ENCODE data around the gene NACC2. TPM values are rescaled to one million over a fixed set of nuclear protein-coding genes. Genes with fewer than 3 reads are reported as not detected.
A peak's percentile ranks its signal among the peaks of the same experiment; 100 is the strongest.

Gene NACC2
- polyA plus RNA-seq, 1 donor (not counting 4 experiments of a cell fraction or from before 2014, with no cell fraction given) = 4.6 TPM

DNA sequence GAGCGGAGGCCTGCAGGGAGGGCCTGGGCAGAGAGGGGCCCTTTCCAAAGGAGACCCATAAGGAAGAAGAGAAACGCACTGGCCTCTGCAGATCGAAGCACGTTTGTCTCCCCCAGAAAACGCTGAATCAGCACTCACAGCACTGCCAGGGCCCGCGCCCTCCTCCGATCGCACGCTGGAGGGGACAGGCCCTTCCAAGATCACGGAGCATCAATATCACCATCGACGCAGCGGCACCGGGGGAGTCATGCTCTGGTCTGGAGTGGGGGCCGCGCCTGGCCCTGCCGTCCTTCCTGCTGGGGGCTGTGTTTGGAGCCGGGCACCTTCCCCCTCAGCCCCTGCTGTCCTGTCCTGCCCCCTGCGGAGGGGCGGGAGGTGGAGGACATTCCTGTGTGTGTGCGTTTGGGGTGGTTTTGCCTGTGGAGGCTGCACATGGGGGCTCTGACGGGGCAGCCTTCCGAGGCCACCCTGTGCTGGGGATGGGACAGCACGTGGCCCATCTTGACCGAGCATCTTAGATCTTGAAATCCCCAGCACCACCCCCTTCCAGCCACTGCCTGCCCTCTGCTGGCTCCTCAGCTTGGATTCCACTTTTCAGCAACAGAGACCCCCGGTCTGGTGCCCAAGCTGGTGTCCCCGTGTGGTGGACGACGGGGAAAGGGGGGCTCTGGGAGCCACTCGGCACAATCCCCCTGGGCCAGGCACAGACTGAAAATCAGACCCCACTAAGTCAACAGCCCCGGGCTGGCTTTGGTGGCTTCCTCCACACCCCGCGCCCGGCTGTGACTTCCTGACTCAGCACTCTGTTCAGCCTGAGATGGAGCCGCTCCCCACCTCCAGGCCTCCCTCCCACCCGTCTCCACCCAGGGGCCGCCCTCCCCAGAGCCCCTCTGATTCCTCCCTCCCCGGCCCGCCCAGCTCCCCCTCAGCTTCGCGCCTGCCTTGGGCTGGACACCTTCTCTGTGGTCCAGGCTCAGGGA is 15.3 kb upstream of the NACC2 start:
- H3K4me2 ChIP-seq (ENCODE audit: control insufficient read depth, extremely low read depth, insufficient read depth, low read depth, low read length) = peak overlapping the region; percentile 41
- H3K79me2 ChIP-seq (ENCODE audit: control insufficient read depth, insufficient read depth, low read length) = peaks cover 1% of the 10 kb centered on the region
- H2AFZ ChIP-seq (ENCODE audit: control insufficient read depth, low read length) = no peak overlapping the region
- H4K20me1 ChIP-seq (ENCODE audit: control insufficient read depth, extremely low read depth, insufficient read depth, low read length) = no peaks in the 10 kb centered on the region
- no peak overlapping the region for H3K9ac ChIP-seq (ENCODE audit: control insufficient read depth, extremely low read depth, insufficient read depth, low read length)
- H3K27me3 ChIP-seq (ENCODE audit: control insufficient read depth, extremely low read depth, insufficient read depth, low read length) = peaks cover 22% of the 10 kb centered on the region
- no peak overlapping the region for H3K27ac ChIP-seq (ENCODE audit: control insufficient read depth, insufficient read depth, low read length)
- TF ChIP-seq EZH2 (IDR thresholded peaks at IDR 0.05; ENCODE audit: low read length) = no peak
- TF ChIP-seq, protein P1, sequence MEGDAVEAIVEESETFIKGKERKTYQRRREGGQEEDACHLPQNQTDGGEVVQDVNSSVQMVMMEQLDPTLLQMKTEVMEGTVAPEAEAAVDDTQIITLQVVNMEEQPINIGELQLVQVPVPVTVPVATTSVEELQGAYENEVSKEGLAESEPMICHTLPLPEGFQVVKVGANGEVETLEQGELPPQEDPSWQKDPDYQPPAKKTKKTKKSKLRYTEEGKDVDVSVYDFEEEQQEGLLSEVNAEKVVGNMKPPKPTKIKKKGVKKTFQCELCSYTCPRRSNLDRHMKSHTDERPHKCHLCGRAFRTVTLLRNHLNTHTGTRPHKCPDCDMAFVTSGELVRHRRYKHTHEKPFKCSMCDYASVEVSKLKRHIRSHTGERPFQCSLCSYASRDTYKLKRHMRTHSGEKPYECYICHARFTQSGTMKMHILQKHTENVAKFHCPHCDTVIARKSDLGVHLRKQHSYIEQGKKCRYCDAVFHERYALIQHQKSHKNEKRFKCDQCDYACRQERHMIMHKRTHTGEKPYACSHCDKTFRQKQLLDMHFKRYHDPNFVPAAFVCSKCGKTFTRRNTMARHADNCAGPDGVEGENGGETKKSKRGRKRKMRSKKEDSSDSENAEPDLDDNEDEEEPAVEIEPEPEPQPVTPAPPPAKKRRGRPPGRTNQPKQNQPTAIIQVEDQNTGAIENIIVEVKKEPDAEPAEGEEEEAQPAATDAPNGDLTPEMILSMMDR (optimal IDR thresholded peaks at IDR 0.05 in 1 of 3, IDR thresholded peaks at IDR 0.05 in 1 of 3, conservative IDR thresholded peaks at IDR 0.05 in 1 of 3; ENCODE audit: extremely low read depth in 1 of 3, insufficient read depth in 2 of 3, low read length in 3 of 3) = no peak
- dilution Hi-C loops (cut with MboI; ENCODE audit: extremely low pct_ligation_motif_present, low sequenced_read_pairs) = no loop called here
- H3K9me3 ChIP-seq (ENCODE audit: control insufficient read depth, low read depth, low read length) = peaks cover 6% of the 10 kb centered on the region
- H3K36me3 ChIP-seq (ENCODE audit: control insufficient read depth in 2 of 2, extremely low read depth in 1 of 2, insufficient read depth in 2 of 2, low read length in 2 of 2) = peaks cover 1 to 6% of the 10 kb centered on the region in 2 experiments
- H3K4me3 ChIP-seq (ENCODE audit: control insufficient read depth in 2 of 3, extremely low read depth in 1 of 3, insufficient read depth in 2 of 3, low read depth in 1 of 3, low read length in 3 of 3) = peak overlapping the region in 1 of 3 experiments; percentile 20
- DNase-seq (ENCODE audit: low read depth, low spot score) (no peak), FAIRE-seq (no peak)
- no peaks in the 10 kb centered on the region for H3K9me1 ChIP-seq (ENCODE audit: control insufficient read depth, extremely low read depth, insufficient read depth, low read length)
- H3K4me1 ChIP-seq (ENCODE audit: control insufficient read depth, extremely low read depth, insufficient read depth, low read length) = peaks cover 33% of the 10 kb centered on the region

DNA sequence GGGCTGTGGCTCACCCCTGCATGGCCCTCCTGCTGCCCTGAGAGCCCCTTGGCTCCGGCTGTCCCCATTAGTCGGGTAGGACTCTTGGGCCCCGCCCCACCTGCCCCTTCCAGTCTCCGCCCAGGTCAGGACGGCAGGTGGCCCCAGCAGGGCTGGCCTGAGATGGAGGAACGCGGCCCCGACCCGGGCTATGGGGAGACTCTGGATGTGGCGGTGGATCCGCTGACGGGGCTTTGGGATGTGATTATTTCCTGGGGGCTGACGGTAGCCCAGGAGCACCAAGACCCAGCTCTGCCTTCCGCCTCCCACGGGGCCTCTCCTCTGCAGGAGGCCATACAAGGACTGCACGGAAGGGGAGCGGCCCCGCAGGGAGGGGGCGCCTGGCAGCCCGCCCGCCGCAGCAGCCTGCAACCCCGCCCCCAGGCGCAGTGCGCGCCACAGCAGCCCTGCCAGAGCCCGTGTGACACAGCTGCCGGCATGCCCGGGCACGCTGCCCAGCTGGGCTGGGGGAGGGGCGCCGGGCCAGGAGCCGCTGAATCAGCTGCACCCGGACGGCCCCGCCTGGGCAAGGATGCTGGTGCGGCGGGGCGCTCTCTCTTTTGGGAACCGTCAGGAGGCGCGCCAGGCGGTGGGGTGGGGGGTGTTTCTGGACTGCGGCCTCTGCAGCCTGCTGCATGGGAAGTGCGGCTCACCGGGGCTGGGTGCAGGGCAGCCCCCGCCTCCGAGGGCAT is 14.4 kb upstream of the NACC2 start:
- Histone ChIP-seq H3K9ac (ENCODE audit: control insufficient read depth, extremely low read depth, insufficient read depth, low read length) (peak overlapping the region; percentile 33), H4K20me1 (ENCODE audit: control insufficient read depth, extremely low read depth, insufficient read depth, low read length) (no peaks in the 10 kb centered on the region), H3K27me3 (ENCODE audit: control insufficient read depth, extremely low read depth, insufficient read depth, low read length) (peaks cover 27% of the 10 kb centered on the region), H3K4me1 (ENCODE audit: control insufficient read depth, extremely low read depth, insufficient read depth, low read length) (peaks cover 33% of the 10 kb centered on the region), H2AFZ (ENCODE audit: control insufficient read depth, low read length) (peak overlapping the region; percentile 13), H3K27ac (ENCODE audit: control insufficient read depth, insufficient read depth, low read length) (peak overlapping the region; percentile 20), H3K4me3 (ENCODE audit: control insufficient read depth in 2 of 3, extremely low read depth in 1 of 3, insufficient read depth in 2 of 3, low read depth in 1 of 3, low read length in 3 of 3) (peak overlapping the region in 2 of 3 experiments; percentile 14 to 20), H3K9me1 (ENCODE audit: control insufficient read depth, extremely low read depth, insufficient read depth, low read length) (no peaks in the 10 kb centered on the region), H3K79me2 (ENCODE audit: control insufficient read depth, insufficient read depth, low read length) (no peaks in the 10 kb centered on the region), H3K4me2 (ENCODE audit: control insufficient read depth, extremely low read depth, insufficient read depth, low read depth, low read length) (peak overlapping the region; percentile 76), H3K36me3 (ENCODE audit: control insufficient read depth in 2 of 2, extremely low read depth in 1 of 2, insufficient read depth in 2 of 2, low read length in 2 of 2) (peaks cover 0 to 1% of the 10 kb centered on the region in 2 experiments), H3K9me3 (ENCODE audit: control insufficient read depth, low read depth, low read length) (peaks cover 6% of the 10 kb centered on the region)
- FAIRE-seq = no peak
- DNase-seq (ENCODE audit: low read depth, low spot score) = peak; percentile 69
- dilution Hi-C loops (cut with MboI; ENCODE audit: extremely low pct_ligation_motif_present, low sequenced_read_pairs) = no loop called here
- no peak for TF ChIP-seq EZH2 (IDR thresholded peaks at IDR 0.05; ENCODE audit: low read length)
- TF ChIP-seq, protein P1 (optimal IDR thresholded peaks at IDR 0.05 in 1 of 3, IDR thresholded peaks at IDR 0.05 in 1 of 3, conservative IDR thresholded peaks at IDR 0.05 in 1 of 3; ENCODE audit: extremely low read depth in 1 of 3, insufficient read depth in 2 of 3, low read length in 3 of 3) = no peak
